CD4-positive, alpha-beta T cell (primary cell): ENCODE measurements around the gene RSRP1. TPM values are rescaled to one million over a fixed set of nuclear protein-coding genes. Genes with fewer than 3 reads are reported as not detected.
"Not testable (repeated sequence)": the region's sequence is repeated elsewhere in the genome, so short reads cannot be mapped to it uniquely, and the experiment has no call there.

Experiments used
- ATAC-seq: fragments of 200-7000 bp; cut with Tn5 transposase; one replicate; pipeline ENCODE4 v1.10.0; 2022; ENCODE audit warnings: mild to moderate bottlenecking; ENCODE audit not compliant: poor library complexity
- CTCF ChIA-PET: fragments of 350-600 bp; sonication (Branson Sonifier 250); formaldehyde crosslinking; loops from one replicate; lab custom pipeline; 2021; ENCODE audit warnings: antibody characterized with exemption, inconsistent platforms; lab: Charles Lee
- POLR2A ChIA-PET: fragments of 350-600 bp; sonication (Branson Sonifier 250); formaldehyde crosslinking; loops from one replicate; lab custom pipeline; 2021; ENCODE audit warnings: antibody characterized with exemption, inconsistent platforms; lab: Charles Lee
- DNase-seq, 14 experiments: peaks; one replicate each; pipeline ENCODE4 v3.0.0-alpha.2; 2013 to 2020; ENCODE audit warnings: mixed read lengths in 2 of 14
- H3K27ac ChIP-seq, 2 donors: one replicate each; pipeline versions ENCODE4 v1.5.1 to v1.7.0; 2013; ENCODE audit warnings: low read length in 2 of 2, low read depth in 1 of 2, mild to moderate bottlenecking in 1 of 2
- H3K27me3 ChIP-seq, 2 experiments: 1 replicate in 1 of 2; 2 replicates in 1 of 2; pipeline versions ENCODE4 v1.6.1 to v1.7.0; 2013; ENCODE audit warnings: low read length in 2 of 2, control low read depth in 1 of 2, mild to moderate bottlenecking in 1 of 2, moderate library complexity in 1 of 2; ENCODE audit not compliant: insufficient read depth in 2 of 2, control insufficient read depth in 1 of 2
- H3K36me3 ChIP-seq: one replicate; pipeline ENCODE4 v1.6.1; 2013; ENCODE audit warnings: low read length, control low read depth; ENCODE audit not compliant: insufficient read depth
- H3K4me1 ChIP-seq: one replicate; pipeline ENCODE4 v1.6.1; 2013; ENCODE audit warnings: low read length, control low read depth; ENCODE audit not compliant: insufficient read depth
- H3K4me3 ChIP-seq: one replicate; pipeline ENCODE4 v1.5.1; 2013; ENCODE audit warnings: mild to moderate bottlenecking, low read length, moderate library complexity
- H3K9me3 ChIP-seq, 2 experiments: 1 replicate in 1 of 2; 2 replicates in 1 of 2; pipeline versions ENCODE4 v1.6.1 to v1.7.0; 2013; ENCODE audit warnings: low read length in 2 of 2, mild to moderate bottlenecking in 2 of 2, control low read depth in 1 of 2, moderate library complexity in 1 of 2; ENCODE audit not compliant: control insufficient read depth in 1 of 2, insufficient read depth in 1 of 2
- H3K27ac Mint-ChIP-seq: one replicate; pipeline ENCODE4 v1.8.0; 2020; ENCODE audit warnings: mixed read lengths
- H3K27me3 Mint-ChIP-seq: one replicate; pipeline ENCODE4 v1.8.0; 2021; ENCODE audit warnings: mixed read lengths
- H3K36me3 Mint-ChIP-seq: one replicate; pipeline ENCODE4 v1.8.0; 2021; ENCODE audit warnings: low read depth, mixed read lengths
- H3K4me1 Mint-ChIP-seq: one replicate; pipeline ENCODE4 v1.8.0; 2021; ENCODE audit warnings: low read depth, mixed read lengths
- H3K4me3 Mint-ChIP-seq: one replicate; pipeline ENCODE4 v1.8.0; 2020; ENCODE audit warnings: mild to moderate bottlenecking, mixed read lengths
- H3K9me3 Mint-ChIP-seq: one replicate; pipeline ENCODE4 v1.8.0; 2020; ENCODE audit warnings: mixed read lengths
- intact Hi-C, 2 experiments: fragments of 100-400 bp; cut with DNase I in 1 of 2; cut with micrococcal nuclease in 1 of 2; formaldehyde crosslinking; loops; one replicate each; pipeline versions ENCODE4 v1.15.1 to v1.9.0; 2023 to 2025; cut with DNase I, micrococcal nuclease
- total RNA-seq, 174 experiments: library from RNA in 2 of 174; stranded (reverse) in 2 of 174; gene quantifications; one replicate each; pipeline ENCODE4 v1.2.3 and lab custom pipeline; 2021 to 2026

The RSRP1 gene
- total RNA-seq, 2 experiments from 2014 or later: 395 to 428 TPM

DNA sequence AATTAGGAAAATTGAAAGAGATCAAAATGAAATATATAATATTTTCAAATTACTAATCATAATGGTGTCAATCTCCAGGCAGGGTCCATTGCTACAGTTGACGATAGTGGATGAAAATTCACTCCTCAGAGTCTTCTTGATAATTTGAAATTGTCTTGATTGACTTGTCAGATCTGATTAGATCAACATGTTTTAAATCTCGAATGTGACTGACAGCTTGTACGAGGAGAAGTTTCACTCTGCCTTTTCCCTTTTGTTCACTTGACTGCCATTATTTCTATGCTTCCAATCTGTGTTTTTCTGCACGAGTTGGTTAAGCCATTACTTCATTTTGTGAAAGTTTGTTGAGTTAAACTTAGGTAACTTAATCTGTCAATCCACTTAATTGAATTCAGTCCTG lies 28.4 kb upstream of the RSRP1 start:
- H3K27ac ChIP-seq, H3K27me3 Mint-ChIP-seq, H3K4me1 ChIP-seq, H3K4me3 Mint-ChIP-seq, intact Hi-C loops, H3K27me3 ChIP-seq, DNase-seq, H3K4me1 Mint-ChIP-seq, H3K9me3 Mint-ChIP-seq, H3K36me3 Mint-ChIP-seq, H3K36me3 ChIP-seq, H3K4me3 ChIP-seq, H3K9me3 ChIP-seq, POLR2A ChIA-PET, H3K27ac Mint-ChIP-seq, CTCF ChIA-PET, ATAC-seq: not testable (repeated sequence)

GRCh38 chr1:25272238-25272637 lies 25.0 kb upstream of the RSRP1 start, which contains the start of gene RHD:
RHD (plus strand) TSS chr1:25272509; CDS start chr1:25272548, 39 bp downstream.
- H3K27ac ChIP-seq, H3K9me3 Mint-ChIP-seq, POLR2A ChIA-PET, H3K4me1 Mint-ChIP-seq, H3K9me3 ChIP-seq, H3K4me3 ChIP-seq, H3K36me3 ChIP-seq, ATAC-seq, H3K4me3 Mint-ChIP-seq, H3K27me3 ChIP-seq, H3K27me3 Mint-ChIP-seq, H3K36me3 Mint-ChIP-seq, intact Hi-C loops, H3K4me1 ChIP-seq, CTCF ChIA-PET, DNase-seq, H3K27ac Mint-ChIP-seq: not testable (repeated sequence)

DNA sequence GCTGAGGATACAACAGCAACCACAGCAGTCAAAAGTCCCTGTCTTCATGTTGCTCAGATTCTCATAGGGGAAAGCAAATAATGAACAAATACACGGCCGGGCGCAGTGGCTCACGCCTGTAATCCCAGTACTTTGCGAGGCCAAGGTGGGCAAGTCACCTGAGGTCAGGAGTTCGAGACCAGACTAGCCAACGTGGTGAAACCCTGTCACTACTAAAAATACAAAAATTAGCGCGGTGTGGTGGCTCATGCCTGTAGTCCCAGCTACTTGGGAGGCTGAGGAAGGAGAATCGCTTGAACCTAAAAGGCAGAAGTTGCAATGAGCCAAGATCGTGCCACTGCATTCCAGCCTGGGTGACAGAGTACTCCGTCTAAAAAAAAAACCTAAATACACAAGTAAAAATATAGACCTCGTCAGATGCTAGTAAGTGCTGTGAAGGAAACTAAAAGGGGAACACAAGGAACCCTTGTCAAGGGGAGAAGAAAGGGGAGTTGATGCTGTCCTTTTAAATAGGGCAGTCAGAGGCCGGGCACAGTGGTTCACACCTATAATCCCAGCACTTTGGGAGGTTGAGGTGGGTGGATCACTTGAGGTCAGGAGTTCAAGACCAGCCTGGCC lies 21.0 kb upstream of the RSRP1 start:
- Mint-ChIP-seq H3K4me3 (peak overlapping the region; percentile 89), H3K27ac (peak overlapping the region; percentile 90), H3K4me1 (peaks cover 22% of the 10 kb centered on the region)
- H3K27me3 ChIP-seq, H3K4me1 ChIP-seq, DNase-seq, H3K27me3 Mint-ChIP-seq, H3K4me3 ChIP-seq, H3K36me3 ChIP-seq, H3K9me3 ChIP-seq, ATAC-seq, CTCF ChIA-PET, H3K9me3 Mint-ChIP-seq, H3K36me3 Mint-ChIP-seq: not testable (repeated sequence)
- POLR2A ChIA-PET: interaction anchor here (0.5 to 1.9 kb wide), 7 partner anchors 20 to 1039 kb away, joined by 4 to 33 read pairs (median 6); partner anchors contain the start of genes RSRP1 and SYF2
- peak overlapping the region in 1 of 2 donors; percentile 69 for H3K27ac ChIP-seq
- intact Hi-C loops: loop anchor here in 1 of 2 experiments (2.0 kb wide), 1 partner anchor 21 kb away; the partner anchor contains the start of gene RSRP1

GRCh38 chr1:25267288-25268142 lies 20.3 kb upstream of the RSRP1 start:
- Mint-ChIP-seq H3K36me3 (peaks cover 11% of the 10 kb centered on the region), H3K4me3 (peak overlapping the region; percentile 89), H3K4me1 (peaks cover 28% of the 10 kb centered on the region), H3K27ac (peak overlapping the region; percentile 90)
- peak in 12 of 14 experiments; percentile 71 to 93 (median 86) for DNase-seq
- POLR2A ChIA-PET: interaction anchor here (0.5 to 1.9 kb wide), 7 partner anchors 19 to 1040 kb away, joined by 4 to 33 read pairs (median 6); partner anchors contain the start of genes RSRP1 and SYF2
- H3K27me3 Mint-ChIP-seq, CTCF ChIA-PET, H3K9me3 ChIP-seq, H3K9me3 Mint-ChIP-seq, H3K36me3 ChIP-seq, H3K4me1 ChIP-seq, H3K27me3 ChIP-seq, H3K4me3 ChIP-seq: not testable (repeated sequence)
- intact Hi-C loops: loop anchor here in 1 of 2 experiments (2.0 kb wide), 1 partner anchor 21 kb away; the partner anchor contains the start of gene RSRP1
- peak overlapping the region in 1 of 2 donors; percentile 69 for H3K27ac ChIP-seq
- ATAC-seq: peak; percentile 77

- CTCF ChIA-PET, H3K4me3 ChIP-seq, H3K36me3 ChIP-seq, intact Hi-C loops, H3K9me3 Mint-ChIP-seq, H3K27me3 ChIP-seq, H3K4me1 ChIP-seq, H3K27me3 Mint-ChIP-seq, H3K9me3 ChIP-seq, POLR2A ChIA-PET: not testable (repeated sequence)
- peaks cover 17% of the 10 kb centered on the region for H3K36me3 Mint-ChIP-seq
- peaks cover 28% of the 10 kb centered on the region for H3K4me1 Mint-ChIP-seq
- ATAC-seq (peak; percentile 47), DNase-seq (peak in 3 of 14 experiments; percentile 12 to 49 (median 44))
- peak overlapping the region; percentile 96 for H3K4me3 Mint-ChIP-seq
- peak overlapping the region in 1 of 2 donors; percentile 69 for H3K27ac ChIP-seq
- peak overlapping the region; percentile 93 for H3K27ac Mint-ChIP-seq
Observed at GRCh38 chr1:25266554-25267287, 19.5 kb upstream of the RSRP1 start.

- intact Hi-C loops: not testable (repeated sequence)
Observed at GRCh38 chr1:25260336-25260735, 13.1 kb upstream of the RSRP1 start.

More at GRCh38 chr1:25260336-25260735, 13.1 kb upstream of the RSRP1 start:
- H3K27ac ChIP-seq, H3K4me3 Mint-ChIP-seq, H3K9me3 Mint-ChIP-seq, DNase-seq, H3K4me3 ChIP-seq, CTCF ChIA-PET, H3K27me3 Mint-ChIP-seq, POLR2A ChIA-PET, H3K36me3 ChIP-seq, ATAC-seq, H3K27me3 ChIP-seq, H3K4me1 ChIP-seq, H3K9me3 ChIP-seq: not testable (repeated sequence)
- peaks cover 27% of the 10 kb centered on the region for H3K4me1 Mint-ChIP-seq
- peaks cover 23% of the 10 kb centered on the region for H3K36me3 Mint-ChIP-seq
- peak overlapping the region; percentile 24 for H3K27ac Mint-ChIP-seq
